Measurements from ENCODE around the gene TRMT2A.

Gene TRMT2A

GRCh38 chr22:20101638-20102037 is 15.4 kb downstream of the TRMT2A start:
- H3K4me2 ChIP-seq: no peak overlapping the region
- TF ChIP-seq CTCF (conservative IDR thresholded peaks at IDR 0.05; ENCODE audit: low read depth, low read length): no peak
- H3K79me2 ChIP-seq (ENCODE audit: insufficient read depth, low read depth): no peaks in the 10 kb centered on the region
- no peaks in the 10 kb centered on the region for H4K20me1 ChIP-seq (ENCODE audit: insufficient read depth)
- H3K27ac ChIP-seq: no peak overlapping the region
- H3K9ac ChIP-seq: no peak overlapping the region
- no peak overlapping the region for H2AFZ ChIP-seq (ENCODE audit: low read depth)
- H3K36me3 ChIP-seq (ENCODE audit: insufficient read depth): peaks cover 6% of the 10 kb centered on the region; the same call in 1 of the 2 replicates
- H3K27me3 ChIP-seq (ENCODE audit: insufficient read depth, low read depth): no peaks in the 10 kb centered on the region
- no peaks in the 10 kb centered on the region for H3K4me1 ChIP-seq (ENCODE audit: low read depth, poor library complexity, severe bottlenecking)
- H3K4me3 ChIP-seq (IDR thresholded peaks at IDR 0.05; ENCODE audit: insufficient read depth, low read depth, low read length): no peak overlapping the region

GRCh38 chr22:20099099-20099711 is 17.8 kb downstream of the TRMT2A start:
- Histone ChIP-seq H3K27ac (no peak overlapping the region), H3K4me3 (IDR thresholded peaks at IDR 0.05; ENCODE audit: insufficient read depth, low read depth, low read length) (no peak overlapping the region), H3K79me2 (ENCODE audit: insufficient read depth, low read depth) (no peaks in the 10 kb centered on the region), H2AFZ (ENCODE audit: low read depth) (no peak overlapping the region), H3K4me1 (ENCODE audit: low read depth, poor library complexity, severe bottlenecking) (no peaks in the 10 kb centered on the region), H3K36me3 (ENCODE audit: insufficient read depth) (peaks cover 10% of the 10 kb centered on the region; the same call in 1 of the 2 replicates), H3K4me2 (no peak overlapping the region), H3K27me3 (ENCODE audit: insufficient read depth, low read depth) (no peaks in the 10 kb centered on the region), H4K20me1 (ENCODE audit: insufficient read depth) (no peaks in the 10 kb centered on the region), H3K9ac (no peak overlapping the region)
- no peak for TF ChIP-seq CTCF (conservative IDR thresholded peaks at IDR 0.05; ENCODE audit: low read depth, low read length)

GRCh38 chr22:20096574-20097420 is 20.2 kb downstream of the TRMT2A start:
- no peak for TF ChIP-seq CTCF (conservative IDR thresholded peaks at IDR 0.05; ENCODE audit: low read depth, low read length)
- Histone ChIP-seq H3K4me2 (no peak overlapping the region), H3K79me2 (ENCODE audit: insufficient read depth, low read depth) (no peaks in the 10 kb centered on the region), H3K27me3 (ENCODE audit: insufficient read depth, low read depth) (no peaks in the 10 kb centered on the region), H3K9ac (no peak overlapping the region), H3K36me3 (ENCODE audit: insufficient read depth) (peaks cover 13% of the 10 kb centered on the region; the same call in 1 of the 2 replicates), H2AFZ (ENCODE audit: low read depth) (no peak overlapping the region), H3K4me1 (ENCODE audit: low read depth, poor library complexity, severe bottlenecking) (no peaks in the 10 kb centered on the region), H4K20me1 (ENCODE audit: insufficient read depth) (no peaks in the 10 kb centered on the region), H3K27ac (no peak overlapping the region), H3K4me3 (IDR thresholded peaks at IDR 0.05; ENCODE audit: insufficient read depth, low read depth, low read length) (no peak overlapping the region)

GRCh38 chr22:20095521-20095920 is 21.5 kb downstream of the TRMT2A start:
- Histone ChIP-seq H3K4me1 (ENCODE audit: low read depth, poor library complexity, severe bottlenecking) (no peaks in the 10 kb centered on the region), H3K27me3 (ENCODE audit: insufficient read depth, low read depth) (no peaks in the 10 kb centered on the region), H3K9ac (no peak overlapping the region), H3K79me2 (ENCODE audit: insufficient read depth, low read depth) (no peaks in the 10 kb centered on the region), H2AFZ (ENCODE audit: low read depth) (no peak overlapping the region), H3K36me3 (ENCODE audit: insufficient read depth) (peaks cover 13% of the 10 kb centered on the region; the same call in 1 of the 2 replicates), H4K20me1 (ENCODE audit: insufficient read depth) (no peaks in the 10 kb centered on the region), H3K4me3 (IDR thresholded peaks at IDR 0.05; ENCODE audit: insufficient read depth, low read depth, low read length) (no peak overlapping the region), H3K27ac (no peak overlapping the region), H3K4me2 (no peak overlapping the region)
- no peak for TF ChIP-seq CTCF (conservative IDR thresholded peaks at IDR 0.05; ENCODE audit: low read depth, low read length)

Data from KMS-11 (cell line).